ENCODE data around the gene UBTF.

GRCh38 chr17:44221084-44221861 lies 1.8 kb upstream of the UBTF start:
- TF ChIP-seq CTCF (IDR thresholded peaks at IDR 0.05) (no peak), POLR2A (IDR thresholded peaks at IDR 0.05) (no peak)

Data from ovary (tissue), 3 donors.